HL-60 (cell line): Measurements from ENCODE around the gene MICALL2.

Experiments used
- DNase-seq, 2 experiments: peaks; one replicate each; pipeline ENCODE4 v3.0.0-alpha.2; 2010 to 2020; ENCODE audit warnings: low read depth in 1 of 2, low spot score in 1 of 2
- H3K27ac ChIP-seq: fragments of 250-450 bp; sonication (Bioruptor Pico); replicated peaks from 2 replicates; pipeline ENCODE4 v1.5.1; 2020; ENCODE audit warnings: mild to moderate bottlenecking, moderate library complexity
- H3K27me3 ChIP-seq: fragments of 250-450 bp; sonication (Bioruptor Pico); 2 replicates; pipeline ENCODE4 v1.5.1; 2021; ENCODE audit warnings: mild to moderate bottlenecking, moderate library complexity; ENCODE audit not compliant: insufficient read depth, poor library complexity, severe bottlenecking
- H3K4me3 ChIP-seq: replicated peaks from 2 replicates; pipeline ENCODE4 v1.5.1; 2011; ENCODE audit warnings: mild to moderate bottlenecking, control low read depth, low read length; ENCODE audit not compliant: insufficient read depth
- GABPA ChIP-seq: IDR thresholded peaks from 2 replicates; pipeline ENCODE4 v1.6.1; 2012; ENCODE audit warnings: low read depth
- POLR2AphosphoS5 ChIP-seq: IDR thresholded peaks from 2 replicates; pipeline ENCODE4 v1.6.1; 2012; ENCODE audit warnings: low read depth
- SPI1 ChIP-seq: IDR thresholded peaks from 2 replicates; pipeline ENCODE4 v1.6.1; 2012; ENCODE audit warnings: low read depth, mild to moderate bottlenecking, borderline replicate concordance
- TF ChIP-seq, protein P1 (sequence below): IDR thresholded peaks from 2 replicates; pipeline ENCODE4 v1.6.1; 2012; ENCODE audit warnings: low read depth; ENCODE audit not compliant: insufficient replicate concordance
- TF ChIP-seq, protein P2 (sequence below): IDR thresholded peaks from one replicate; pipeline ENCODE4 v1.5.1; 2011; ENCODE audit warnings: low read length, control low read depth, inconsistent platforms; ENCODE audit not compliant: insufficient read depth

The MICALL2 gene

DNA sequence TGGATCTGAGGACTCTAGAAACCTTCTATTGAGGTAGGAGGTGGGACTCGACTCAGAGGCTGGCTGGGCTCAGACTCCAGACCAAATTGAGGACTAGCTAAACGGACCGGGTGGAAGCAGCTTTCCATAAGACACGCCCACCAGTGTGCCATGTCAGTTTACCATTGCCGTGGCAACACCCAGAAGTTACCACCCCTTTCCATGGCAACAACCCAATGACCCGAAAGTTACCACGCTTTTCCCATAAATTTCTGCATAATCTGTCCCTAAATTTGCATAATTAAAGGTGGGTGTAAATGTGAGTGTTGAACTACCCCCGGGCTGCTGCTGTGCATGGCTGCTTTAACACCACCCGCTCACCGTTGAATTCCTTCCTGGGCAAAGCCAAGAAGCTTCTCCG, 58.9 kb downstream of the MICALL2 start:
- DNase-seq = no peak
- H3K4me3 ChIP-seq = no peak overlapping the region
- H3K27me3 ChIP-seq = peaks cover 31% of the 10 kb centered on the region
- no peak for TF ChIP-seq GABPA
- TF ChIP-seq, protein P1, sequence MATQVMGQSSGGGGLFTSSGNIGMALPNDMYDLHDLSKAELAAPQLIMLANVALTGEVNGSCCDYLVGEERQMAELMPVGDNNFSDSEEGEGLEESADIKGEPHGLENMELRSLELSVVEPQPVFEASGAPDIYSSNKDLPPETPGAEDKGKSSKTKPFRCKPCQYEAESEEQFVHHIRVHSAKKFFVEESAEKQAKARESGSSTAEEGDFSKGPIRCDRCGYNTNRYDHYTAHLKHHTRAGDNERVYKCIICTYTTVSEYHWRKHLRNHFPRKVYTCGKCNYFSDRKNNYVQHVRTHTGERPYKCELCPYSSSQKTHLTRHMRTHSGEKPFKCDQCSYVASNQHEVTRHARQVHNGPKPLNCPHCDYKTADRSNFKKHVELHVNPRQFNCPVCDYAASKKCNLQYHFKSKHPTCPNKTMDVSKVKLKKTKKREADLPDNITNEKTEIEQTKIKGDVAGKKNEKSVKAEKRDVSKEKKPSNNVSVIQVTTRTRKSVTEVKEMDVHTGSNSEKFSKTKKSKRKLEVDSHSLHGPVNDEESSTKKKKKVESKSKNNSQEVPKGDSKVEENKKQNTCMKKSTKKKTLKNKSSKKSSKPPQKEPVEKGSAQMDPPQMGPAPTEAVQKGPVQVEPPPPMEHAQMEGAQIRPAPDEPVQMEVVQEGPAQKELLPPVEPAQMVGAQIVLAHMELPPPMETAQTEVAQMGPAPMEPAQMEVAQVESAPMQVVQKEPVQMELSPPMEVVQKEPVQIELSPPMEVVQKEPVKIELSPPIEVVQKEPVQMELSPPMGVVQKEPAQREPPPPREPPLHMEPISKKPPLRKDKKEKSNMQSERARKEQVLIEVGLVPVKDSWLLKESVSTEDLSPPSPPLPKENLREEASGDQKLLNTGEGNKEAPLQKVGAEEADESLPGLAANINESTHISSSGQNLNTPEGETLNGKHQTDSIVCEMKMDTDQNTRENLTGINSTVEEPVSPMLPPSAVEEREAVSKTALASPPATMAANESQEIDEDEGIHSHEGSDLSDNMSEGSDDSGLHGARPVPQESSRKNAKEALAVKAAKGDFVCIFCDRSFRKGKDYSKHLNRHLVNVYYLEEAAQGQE = no peak
- TF ChIP-seq, protein P2, sequence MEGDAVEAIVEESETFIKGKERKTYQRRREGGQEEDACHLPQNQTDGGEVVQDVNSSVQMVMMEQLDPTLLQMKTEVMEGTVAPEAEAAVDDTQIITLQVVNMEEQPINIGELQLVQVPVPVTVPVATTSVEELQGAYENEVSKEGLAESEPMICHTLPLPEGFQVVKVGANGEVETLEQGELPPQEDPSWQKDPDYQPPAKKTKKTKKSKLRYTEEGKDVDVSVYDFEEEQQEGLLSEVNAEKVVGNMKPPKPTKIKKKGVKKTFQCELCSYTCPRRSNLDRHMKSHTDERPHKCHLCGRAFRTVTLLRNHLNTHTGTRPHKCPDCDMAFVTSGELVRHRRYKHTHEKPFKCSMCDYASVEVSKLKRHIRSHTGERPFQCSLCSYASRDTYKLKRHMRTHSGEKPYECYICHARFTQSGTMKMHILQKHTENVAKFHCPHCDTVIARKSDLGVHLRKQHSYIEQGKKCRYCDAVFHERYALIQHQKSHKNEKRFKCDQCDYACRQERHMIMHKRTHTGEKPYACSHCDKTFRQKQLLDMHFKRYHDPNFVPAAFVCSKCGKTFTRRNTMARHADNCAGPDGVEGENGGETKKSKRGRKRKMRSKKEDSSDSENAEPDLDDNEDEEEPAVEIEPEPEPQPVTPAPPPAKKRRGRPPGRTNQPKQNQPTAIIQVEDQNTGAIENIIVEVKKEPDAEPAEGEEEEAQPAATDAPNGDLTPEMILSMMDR = no peak
- no peak for TF ChIP-seq SPI1
- no peak for TF ChIP-seq POLR2AphosphoS5
- H3K27ac ChIP-seq = no peak overlapping the region

DNA sequence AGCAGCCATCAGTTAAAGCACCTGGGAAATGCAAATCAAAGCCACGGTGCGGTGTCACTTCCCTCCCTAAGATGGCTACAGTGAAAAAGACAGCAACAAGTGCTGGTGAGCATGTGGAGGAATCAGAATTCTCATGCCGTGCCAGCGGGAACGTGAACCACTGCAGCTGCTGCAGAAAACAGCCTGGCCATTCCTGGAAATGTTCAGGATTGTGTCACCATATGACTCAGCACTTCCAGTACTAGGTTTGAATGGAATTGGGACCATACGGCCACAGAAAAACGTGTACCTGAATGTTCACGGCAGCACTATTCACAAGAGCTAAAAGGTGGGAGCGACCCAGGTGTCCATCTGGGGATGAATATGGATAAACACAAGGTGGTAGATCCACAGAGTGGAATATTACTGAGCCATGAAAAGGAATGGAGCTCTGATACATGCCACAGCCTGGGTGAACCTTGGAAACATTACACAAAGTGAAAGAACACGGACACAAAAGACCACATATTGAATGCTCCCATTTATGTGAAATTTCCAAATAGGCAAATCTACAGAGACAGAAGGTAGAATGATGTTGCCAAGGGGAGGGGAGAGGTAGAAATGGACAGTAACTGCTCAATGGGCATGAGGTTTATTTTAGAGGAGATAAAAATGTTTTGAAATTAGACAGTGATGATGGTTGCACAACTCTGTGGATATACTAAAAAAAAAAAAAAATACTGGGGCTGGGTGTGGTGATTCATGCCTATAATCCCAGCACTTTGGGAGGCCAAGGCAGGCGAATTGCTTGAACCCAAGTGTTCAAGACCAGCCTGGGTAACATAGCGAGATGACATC, 61.6 kb downstream of the MICALL2 start:
- Histone ChIP-seq H3K27me3 (peaks cover 14% of the 10 kb centered on the region), H3K27ac (no peak overlapping the region), H3K4me3 (no peak overlapping the region)
- TF ChIP-seq, protein P2 = no peak
- no peak for TF ChIP-seq SPI1
- TF ChIP-seq, protein P1 = no peak
- TF ChIP-seq POLR2AphosphoS5 = no peak
- TF ChIP-seq GABPA = no peak
- DNase-seq = no peak

DNA sequence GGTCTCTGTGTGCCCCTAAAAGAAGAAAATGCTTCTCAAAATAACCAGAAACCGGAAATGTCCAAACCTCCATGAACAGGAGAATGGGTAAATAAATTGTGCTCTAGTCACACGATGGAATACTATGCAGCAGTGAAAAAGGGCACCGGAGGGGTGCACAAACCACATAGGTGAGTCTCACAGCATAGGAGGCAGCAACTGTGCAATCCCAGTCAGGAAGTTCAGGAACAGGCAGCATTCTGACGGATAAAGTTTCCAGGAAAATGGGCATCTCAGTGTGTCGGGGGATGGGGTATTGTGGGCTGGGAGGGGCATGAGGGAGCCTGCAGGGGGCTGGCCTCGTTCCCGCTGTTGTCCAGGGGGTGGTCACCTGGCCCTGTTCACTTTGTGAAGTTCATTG, 63.1 kb downstream of the MICALL2 start:
- Histone ChIP-seq H3K27me3 (peaks cover 6% of the 10 kb centered on the region), H3K27ac (no peak overlapping the region), H3K4me3 (no peak overlapping the region)
- TF ChIP-seq, protein P1 = no peak
- no peak for TF ChIP-seq GABPA
- no peak for TF ChIP-seq POLR2AphosphoS5
- no peak for TF ChIP-seq SPI1
- TF ChIP-seq, protein P2 = no peak
- DNase-seq = no peak
